SU-DHL-6 (cell line): ENCODE data around the gene RAD51B.

Experiments
- H2AFZ ChIP-seq: fragments of 200-600 bp; sonication (generic); 2 replicates; pipeline ENCODE4 v1.6.1; 2014; ENCODE audit warnings: low read depth, mild to moderate bottlenecking, moderate library complexity, mixed read lengths, antibody characterized with exemption, low read length; ENCODE audit not compliant: severe bottlenecking
- H3F3A ChIP-seq: fragments of 200-600 bp; shearing (Covaris generic); 2 replicates; pipeline ENCODE4 v1.6.0; 2016; ENCODE audit warnings: antibody characterized with exemption, mild to moderate bottlenecking; ENCODE audit not compliant: insufficient read depth
- H3K27ac ChIP-seq: fragments of 200-600 bp; sonication (generic); 2 replicates; pipeline ENCODE4 v1.5.1; 2016; ENCODE audit warnings: low read depth, mild to moderate bottlenecking, low read length, moderate library complexity, mixed read lengths
- H3K27me3 ChIP-seq: fragments of 200-600 bp; sonication (generic), shearing (Covaris generic); 2 replicates; pipeline ENCODE4 v1.6.0; 2014; ENCODE audit warnings: mild to moderate bottlenecking, low read length
- H3K36me3 ChIP-seq: fragments of 200-600 bp; sonication (generic); 2 replicates; pipeline ENCODE4 v1.6.1; 2014; ENCODE audit warnings: mild to moderate bottlenecking, low read length, mixed read lengths
- H3K4me2 ChIP-seq: fragments of 300-600, 200-600 bp; shearing (Covaris generic), sonication (generic); 2 replicates; pipeline ENCODE4 v1.6.0; 2014; ENCODE audit warnings: low read length, low read depth, mild to moderate bottlenecking; ENCODE audit not compliant: poor library complexity, severe bottlenecking
- H3K4me3 ChIP-seq: fragments of 200-600 bp; sonication (generic); 2 replicates; pipeline ENCODE4 v1.5.1; 2014; ENCODE audit warnings: antibody characterized with exemption, low read length, mild to moderate bottlenecking, mixed read lengths; ENCODE audit not compliant: insufficient read depth, poor library complexity, severe bottlenecking
- H3K79me2 ChIP-seq: fragments of 200-600 bp; sonication (generic); 2 replicates; pipeline ENCODE4 v1.6.1; 2014; ENCODE audit warnings: mild to moderate bottlenecking, low read length, moderate library complexity; ENCODE audit not compliant: insufficient read depth
- H3K9ac ChIP-seq: fragments of 200-600 bp; sonication (generic); 2 replicates; pipeline ENCODE4 v1.7.0; 2014; ENCODE audit warnings: mild to moderate bottlenecking, low read length
- H3K9me2 ChIP-seq: fragments of 200-600 bp; sonication (generic); replicated peaks from 2 replicates; pipeline ENCODE4 v1.6.1; 2014; ENCODE audit warnings: low read length; ENCODE audit not compliant: insufficient read depth
- H3K9me3 ChIP-seq: fragments of 200-600 bp; sonication (generic); 2 replicates; pipeline ENCODE4 v1.6.1; 2014; ENCODE audit warnings: low read length, mixed read lengths; ENCODE audit not compliant: insufficient read depth
- H4K20me1 ChIP-seq: fragments of 200-600 bp; sonication (generic); 2 replicates; pipeline ENCODE4 v1.6.1; 2014; ENCODE audit warnings: low read depth, mild to moderate bottlenecking, antibody characterized with exemption, low read length, moderate library complexity, mixed read lengths
- CTCF ChIP-seq: fragments of 200-600 bp; sonication (generic); IDR thresholded peaks from one replicate; pipeline ENCODE4 v1.5.1; 2017; ENCODE audit warnings: antibody characterized with exemption, mild to moderate bottlenecking, low read length, moderate library complexity; ENCODE audit not compliant: insufficient read depth, poor library complexity, severe bottlenecking
- EZH2phosphoT487 ChIP-seq: fragments of 200-600 bp; sonication (generic), shearing (Covaris generic); conservative IDR thresholded peaks from 2 replicates; pipeline ENCODE4 v1.6.1; 2018; ENCODE audit warnings: mild to moderate bottlenecking, antibody characterized with exemption, low read length, moderate library complexity, mixed read lengths

The RAD51B gene

DNA sequence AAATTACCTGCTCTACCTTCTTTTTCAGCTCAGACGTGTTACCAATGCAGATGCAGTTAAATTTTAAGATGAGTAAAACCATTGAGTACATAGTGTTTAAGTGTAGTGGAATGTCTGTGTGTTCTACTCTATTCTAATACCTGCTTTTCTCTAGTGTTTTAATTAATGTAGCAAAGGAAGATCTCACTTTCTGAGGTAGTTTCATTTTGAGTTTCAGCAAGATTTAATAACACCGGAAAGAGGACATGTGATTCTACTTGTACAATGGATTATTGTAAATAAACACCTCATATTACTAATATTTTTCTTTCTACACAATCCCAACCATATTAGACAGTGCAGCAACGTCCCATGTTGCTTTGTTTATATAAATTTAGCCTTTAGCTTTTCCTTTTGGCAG, 315.4 kb downstream of the RAD51B start:
- TF ChIP-seq EZH2phosphoT487 (no peak), CTCF (no peak)
- no peaks in the 10 kb centered on the region for H3K27me3 ChIP-seq
- H2AFZ ChIP-seq: no peak overlapping the region
- no peaks in the 10 kb centered on the region for H3K36me3 ChIP-seq
- H3K9me3 ChIP-seq: no peaks in the 10 kb centered on the region
- H3K4me3 ChIP-seq: no peak overlapping the region
- no peaks in the 10 kb centered on the region for H4K20me1 ChIP-seq
- H3K9me2 ChIP-seq: no peaks in the 10 kb centered on the region
- no peak overlapping the region for H3K4me2 ChIP-seq
- no peaks in the 10 kb centered on the region for H3K79me2 ChIP-seq
- no peak overlapping the region for H3K27ac ChIP-seq
- H3K9ac ChIP-seq: no peak overlapping the region
- H3F3A ChIP-seq: no peaks in the 10 kb centered on the region

DNA sequence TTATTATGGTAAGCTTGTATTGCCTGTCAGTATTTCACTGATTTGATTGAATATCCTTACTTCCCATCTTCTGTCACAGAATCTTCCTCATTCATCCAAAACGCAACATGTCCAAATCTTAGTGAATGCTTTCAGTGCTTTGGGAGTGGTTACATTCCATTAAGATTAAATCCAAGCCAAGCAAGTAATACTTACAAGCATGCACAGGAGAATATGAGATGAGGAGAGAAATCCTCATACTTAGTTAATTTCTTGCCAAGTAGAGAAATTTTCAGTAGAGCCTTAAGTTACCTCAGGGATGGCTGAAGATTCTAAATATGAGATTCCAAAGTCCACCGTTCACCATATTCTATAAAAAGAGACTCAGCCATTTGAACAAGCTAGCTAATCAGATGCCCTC, 316.0 kb downstream of the RAD51B start:
- Histone ChIP-seq H3K27ac (no peak overlapping the region), H3K79me2 (no peaks in the 10 kb centered on the region), H3K9me2 (no peaks in the 10 kb centered on the region), H3K36me3 (no peaks in the 10 kb centered on the region), H3F3A (no peaks in the 10 kb centered on the region), H4K20me1 (no peaks in the 10 kb centered on the region), H3K27me3 (no peaks in the 10 kb centered on the region), H3K4me2 (no peak overlapping the region), H3K9me3 (no peaks in the 10 kb centered on the region), H2AFZ (no peak overlapping the region), H3K4me3 (no peak overlapping the region), H3K9ac (no peak overlapping the region)
- TF ChIP-seq EZH2phosphoT487 (no peak), CTCF (no peak)

DNA sequence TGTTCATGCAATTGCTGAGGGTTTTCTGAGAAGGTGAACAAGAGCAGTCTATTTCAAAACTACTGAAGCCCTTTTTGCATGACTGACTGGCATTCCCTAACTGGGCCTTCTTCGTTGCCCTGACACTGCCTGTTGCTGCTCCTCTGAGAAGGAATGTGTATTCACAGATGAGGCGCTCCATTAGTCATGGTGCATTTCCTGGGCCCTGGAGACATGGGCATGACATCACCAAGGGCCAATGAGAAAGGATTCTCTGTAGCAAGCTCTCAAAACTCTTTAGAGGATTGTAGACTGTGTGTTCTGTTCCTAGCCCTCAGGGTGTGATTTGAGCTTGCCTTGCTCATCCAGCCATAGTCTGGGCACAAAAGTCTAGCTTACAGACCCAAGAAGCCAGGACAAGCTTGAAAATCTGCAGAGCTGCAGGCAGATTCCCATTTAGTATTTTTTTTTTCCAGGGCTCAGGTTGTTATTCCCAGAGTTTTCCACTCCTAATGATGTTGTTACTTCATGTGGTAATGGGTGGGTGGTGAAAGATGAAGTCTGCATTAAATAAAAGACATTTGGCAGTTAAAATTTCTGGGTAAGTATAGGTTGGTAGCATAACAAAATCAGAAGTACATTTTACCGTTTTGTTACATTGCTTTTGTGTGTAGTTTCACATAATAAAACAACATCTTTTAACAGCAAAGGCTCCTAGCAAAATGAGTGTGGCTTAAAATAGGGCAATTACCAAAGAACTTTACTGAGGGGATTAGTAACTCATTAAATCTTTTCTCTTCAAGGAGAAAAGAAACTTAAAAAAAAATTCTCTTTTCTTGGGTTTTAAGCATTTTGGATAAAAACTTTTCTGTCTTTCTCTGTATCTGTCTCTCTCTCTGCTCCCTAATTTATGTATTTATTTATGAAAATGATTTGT, 318.4 kb downstream of the RAD51B start:
- no peaks in the 10 kb centered on the region for H3K9me2 ChIP-seq
- no peak overlapping the region for H2AFZ ChIP-seq
- no peaks in the 10 kb centered on the region for H4K20me1 ChIP-seq
- H3K9ac ChIP-seq: no peak overlapping the region
- no peak overlapping the region for H3K4me3 ChIP-seq
- H3F3A ChIP-seq: no peaks in the 10 kb centered on the region
- TF ChIP-seq EZH2phosphoT487 (no peak), CTCF (no peak)
- no peak overlapping the region for H3K4me2 ChIP-seq
- H3K27ac ChIP-seq: no peak overlapping the region
- H3K27me3 ChIP-seq: no peaks in the 10 kb centered on the region
- no peaks in the 10 kb centered on the region for H3K36me3 ChIP-seq
- H3K9me3 ChIP-seq: no peaks in the 10 kb centered on the region
- H3K79me2 ChIP-seq: no peaks in the 10 kb centered on the region
